Activated naive CD4-positive, alpha-beta T cell treated with Interleukin-2 at 50 U/mL for 16 hours (primary cell): ENCODE data around the gene CASKIN1.
"Not testable (repeated sequence)": the region's sequence is repeated elsewhere in the genome, so short reads cannot be mapped to it uniquely, and the experiment has no call there.

Experiments used
- DNase-seq: peaks from one replicate; pipeline ENCODE4 v3.0.0-alpha.2; 2020

CASKIN1 gene, protein sequence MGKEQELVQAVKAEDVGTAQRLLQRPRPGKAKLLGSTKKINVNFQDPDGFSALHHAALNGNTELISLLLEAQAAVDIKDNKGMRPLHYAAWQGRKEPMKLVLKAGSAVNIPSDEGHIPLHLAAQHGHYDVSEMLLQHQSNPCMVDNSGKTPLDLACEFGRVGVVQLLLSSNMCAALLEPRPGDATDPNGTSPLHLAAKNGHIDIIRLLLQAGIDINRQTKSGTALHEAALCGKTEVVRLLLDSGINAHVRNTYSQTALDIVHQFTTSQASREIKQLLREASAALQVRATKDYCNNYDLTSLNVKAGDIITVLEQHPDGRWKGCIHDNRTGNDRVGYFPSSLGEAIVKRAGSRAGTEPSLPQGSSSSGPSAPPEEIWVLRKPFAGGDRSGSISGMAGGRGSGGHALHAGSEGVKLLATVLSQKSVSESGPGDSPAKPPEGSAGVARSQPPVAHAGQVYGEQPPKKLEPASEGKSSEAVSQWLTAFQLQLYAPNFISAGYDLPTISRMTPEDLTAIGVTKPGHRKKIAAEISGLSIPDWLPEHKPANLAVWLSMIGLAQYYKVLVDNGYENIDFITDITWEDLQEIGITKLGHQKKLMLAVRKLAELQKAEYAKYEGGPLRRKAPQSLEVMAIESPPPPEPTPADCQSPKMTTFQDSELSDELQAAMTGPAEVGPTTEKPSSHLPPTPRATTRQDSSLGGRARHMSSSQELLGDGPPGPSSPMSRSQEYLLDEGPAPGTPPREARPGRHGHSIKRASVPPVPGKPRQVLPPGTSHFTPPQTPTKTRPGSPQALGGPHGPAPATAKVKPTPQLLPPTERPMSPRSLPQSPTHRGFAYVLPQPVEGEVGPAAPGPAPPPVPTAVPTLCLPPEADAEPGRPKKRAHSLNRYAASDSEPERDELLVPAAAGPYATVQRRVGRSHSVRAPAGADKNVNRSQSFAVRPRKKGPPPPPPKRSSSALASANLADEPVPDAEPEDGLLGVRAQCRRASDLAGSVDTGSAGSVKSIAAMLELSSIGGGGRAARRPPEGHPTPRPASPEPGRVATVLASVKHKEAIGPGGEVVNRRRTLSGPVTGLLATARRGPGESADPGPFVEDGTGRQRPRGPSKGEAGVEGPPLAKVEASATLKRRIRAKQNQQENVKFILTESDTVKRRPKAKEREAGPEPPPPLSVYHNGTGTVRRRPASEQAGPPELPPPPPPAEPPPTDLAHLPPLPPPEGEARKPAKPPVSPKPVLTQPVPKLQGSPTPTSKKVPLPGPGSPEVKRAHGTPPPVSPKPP (N-terminal part only)

DNA sequence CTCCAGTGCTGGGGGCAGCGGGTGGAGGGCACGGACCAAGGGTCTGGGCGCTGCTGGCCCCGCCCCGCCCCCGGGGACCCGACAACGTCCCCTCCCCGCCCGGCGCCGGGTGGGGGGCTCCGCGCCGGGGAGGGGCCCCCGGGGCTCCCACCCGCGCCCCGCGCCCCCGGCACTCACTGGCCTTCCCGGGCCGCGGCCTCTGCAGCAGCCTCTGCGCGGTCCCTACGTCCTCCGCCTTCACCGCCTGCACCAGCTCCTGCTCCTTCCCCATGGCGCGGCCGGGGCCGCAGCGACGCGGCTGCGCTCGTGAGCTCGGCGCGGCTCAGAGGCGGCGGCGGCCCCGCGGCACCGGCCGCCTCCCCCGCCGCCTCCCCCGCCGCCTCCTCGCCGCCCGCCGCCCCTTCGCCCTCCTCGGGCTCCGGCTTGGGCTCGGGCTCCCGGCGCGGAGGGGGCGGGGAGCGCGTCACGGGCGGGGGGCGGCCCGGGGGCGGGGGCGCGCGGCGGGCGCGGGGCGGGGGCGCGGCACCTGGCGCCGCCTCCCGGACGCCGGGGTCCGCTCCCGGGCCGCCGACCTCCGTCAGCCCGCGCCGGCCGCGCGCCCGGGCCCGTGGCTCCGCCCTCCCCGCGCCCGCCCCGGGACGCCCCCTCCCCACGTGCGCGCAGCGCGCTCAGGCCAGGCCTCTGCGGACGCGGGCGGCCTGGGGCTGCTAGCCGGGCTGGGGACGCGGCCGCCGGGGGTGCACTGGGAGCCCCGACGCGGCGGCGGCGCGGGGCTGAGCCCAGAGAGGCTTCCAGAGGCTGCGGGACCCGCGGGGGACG lies at the start of gene CASKIN1:
TSS of gene CASKIN1 (minus strand) at position 444 of the 819 bp plus-strand sequence. CDS start at position 271, 173 bp downstream.
- DNase-seq = no peak

DNA sequence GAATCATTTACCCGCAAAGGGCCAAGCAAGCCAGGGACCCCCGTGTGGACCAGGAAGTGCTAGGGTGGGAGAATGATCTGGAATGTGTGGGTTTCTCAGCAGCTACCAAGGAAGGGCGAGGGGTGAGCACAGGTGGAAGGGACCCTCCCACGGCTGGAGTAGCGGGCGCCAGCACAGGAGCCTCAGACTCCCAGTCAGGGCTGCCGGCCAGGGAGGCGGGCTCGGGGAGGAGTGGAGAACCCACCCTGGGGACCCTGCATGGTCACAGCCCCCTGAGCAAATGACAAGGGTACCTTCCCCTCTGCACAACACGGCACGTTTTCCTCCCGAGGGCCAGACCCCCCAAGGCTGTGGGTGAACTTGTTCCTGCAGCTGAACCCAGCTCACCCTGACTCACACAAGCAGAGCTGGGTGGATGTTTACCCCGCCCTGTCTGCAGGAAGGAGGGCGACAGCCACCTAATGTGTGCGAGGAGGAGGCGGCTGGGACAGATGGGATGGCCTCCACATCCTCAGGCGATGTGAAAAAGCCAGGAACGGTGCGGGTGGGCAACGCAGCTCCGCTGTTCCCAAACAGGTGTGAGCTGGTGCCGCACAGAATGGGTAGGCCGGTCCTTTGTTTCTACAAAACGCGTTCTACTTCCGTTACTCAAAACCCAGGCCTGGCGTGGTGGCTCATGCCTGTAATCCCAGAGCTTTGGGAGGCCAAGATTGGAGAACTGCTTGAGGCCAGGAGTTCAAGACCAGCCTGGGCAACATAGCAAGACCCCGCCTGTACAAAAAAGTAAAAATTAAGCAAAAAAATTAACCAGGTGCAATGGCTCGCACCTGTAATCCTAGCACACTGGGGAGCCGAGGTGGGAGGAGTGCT lies 48.8 kb upstream of the CASKIN1 start:
- DNase-seq = no peak

DNA sequence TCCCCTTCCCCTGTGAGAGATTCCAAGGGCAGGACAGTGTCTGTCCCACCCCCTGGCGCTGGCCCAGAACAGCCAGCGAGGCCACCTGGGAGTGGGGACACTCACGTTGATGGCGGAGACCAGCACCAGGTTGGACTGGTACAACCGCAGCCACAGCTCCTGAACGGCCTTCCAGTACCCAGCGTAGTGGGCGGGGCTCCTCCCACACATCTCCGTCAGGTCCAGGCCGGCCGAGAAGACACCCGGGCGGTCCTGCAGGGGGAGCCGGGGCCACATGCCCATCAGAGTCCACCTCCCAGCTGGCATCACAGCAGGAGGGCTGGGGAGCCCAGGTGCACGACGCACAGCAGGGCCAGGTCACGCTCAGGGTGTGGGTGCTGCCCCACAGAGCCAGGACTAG lies 47.9 kb upstream of the CASKIN1 start:
- DNase-seq = no peak

DNA sequence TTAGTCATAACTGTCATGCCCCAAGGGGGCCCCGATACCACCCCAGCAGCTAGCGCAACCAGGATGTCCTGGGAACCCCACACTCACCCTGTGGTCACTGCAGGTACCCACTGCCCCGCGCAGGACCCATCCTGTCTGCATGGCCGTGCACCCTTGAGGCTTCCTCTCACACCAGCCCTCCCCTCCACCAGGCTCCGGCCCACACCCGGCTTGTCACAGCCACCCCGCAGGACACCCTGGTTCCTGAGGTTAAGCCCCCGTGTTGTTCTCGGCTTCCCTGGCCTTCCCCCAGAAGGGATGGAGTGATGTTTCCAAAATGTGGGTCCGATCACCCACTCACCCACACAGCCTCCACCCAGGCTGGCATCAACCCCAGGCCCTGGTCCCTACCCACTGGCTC lies 47.4 kb upstream of the CASKIN1 start:
- no peak for DNase-seq

DNA sequence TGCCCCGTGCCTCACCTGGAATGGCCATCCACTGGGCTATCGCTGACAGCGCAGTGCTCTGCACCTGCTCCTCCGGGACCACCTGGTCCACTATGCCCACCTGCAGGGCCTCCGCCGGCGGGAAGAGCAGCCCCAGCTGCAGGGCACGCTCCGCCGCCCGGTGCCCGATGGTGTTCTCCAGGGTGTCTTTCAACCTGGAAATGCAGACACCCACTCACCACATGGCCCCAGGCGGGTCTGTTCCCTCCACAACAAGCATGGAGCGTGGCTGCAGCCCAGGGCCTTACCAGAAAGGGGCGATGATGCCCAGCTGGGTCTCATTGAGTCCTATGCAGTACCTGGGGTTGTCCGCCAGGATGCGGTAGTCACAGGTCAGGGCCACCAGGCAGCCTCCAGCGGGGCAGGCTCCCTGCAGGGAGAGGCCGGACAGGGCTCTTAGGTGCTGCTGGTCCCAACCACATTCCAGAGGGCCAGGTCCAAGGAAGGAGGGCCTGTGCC lies 46.7 kb upstream of the CASKIN1 start:
- DNase-seq = no peak

DNA sequence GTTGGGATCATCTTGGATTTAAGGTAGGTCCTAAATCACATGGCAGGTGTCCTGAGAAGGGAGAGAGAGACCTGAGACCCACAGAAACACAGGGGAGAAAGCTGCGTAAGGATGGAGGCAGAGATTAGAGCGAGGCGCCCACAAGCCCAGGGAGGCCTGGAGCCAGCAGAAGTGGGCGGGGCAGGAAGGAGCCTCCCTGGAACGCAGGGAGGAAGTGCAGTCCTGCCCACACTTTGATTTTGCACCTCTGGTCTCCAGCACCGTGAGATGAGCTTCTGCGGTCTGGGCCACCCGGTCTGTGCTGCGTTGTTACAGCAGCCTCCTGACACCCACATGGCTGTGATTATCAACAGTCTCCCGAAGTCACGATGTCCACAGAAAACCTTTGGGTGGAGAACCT lies 46.2 kb upstream of the CASKIN1 start:
- DNase-seq = no peak

DNA sequence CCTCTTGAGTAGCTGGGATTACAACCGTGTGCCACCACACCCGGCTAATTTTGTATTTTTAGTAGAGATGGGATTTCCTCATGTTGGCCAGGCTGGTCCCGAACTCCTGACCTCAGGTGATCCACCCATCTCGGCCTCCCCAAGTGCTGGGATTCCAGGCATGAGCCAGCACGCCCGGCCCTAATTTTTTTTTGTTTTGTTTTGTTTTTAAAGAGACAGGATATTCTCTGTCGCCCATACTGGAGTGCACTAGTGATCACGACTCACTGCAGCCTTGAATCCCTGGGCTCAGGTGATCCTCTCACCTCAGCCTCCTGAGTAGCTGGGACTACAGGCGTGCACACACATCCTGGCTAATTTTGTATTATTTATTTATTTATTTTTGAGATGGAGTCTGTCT lies 43.9 kb upstream of the CASKIN1 start:
- DNase-seq = not testable (repeated sequence)

DNA sequence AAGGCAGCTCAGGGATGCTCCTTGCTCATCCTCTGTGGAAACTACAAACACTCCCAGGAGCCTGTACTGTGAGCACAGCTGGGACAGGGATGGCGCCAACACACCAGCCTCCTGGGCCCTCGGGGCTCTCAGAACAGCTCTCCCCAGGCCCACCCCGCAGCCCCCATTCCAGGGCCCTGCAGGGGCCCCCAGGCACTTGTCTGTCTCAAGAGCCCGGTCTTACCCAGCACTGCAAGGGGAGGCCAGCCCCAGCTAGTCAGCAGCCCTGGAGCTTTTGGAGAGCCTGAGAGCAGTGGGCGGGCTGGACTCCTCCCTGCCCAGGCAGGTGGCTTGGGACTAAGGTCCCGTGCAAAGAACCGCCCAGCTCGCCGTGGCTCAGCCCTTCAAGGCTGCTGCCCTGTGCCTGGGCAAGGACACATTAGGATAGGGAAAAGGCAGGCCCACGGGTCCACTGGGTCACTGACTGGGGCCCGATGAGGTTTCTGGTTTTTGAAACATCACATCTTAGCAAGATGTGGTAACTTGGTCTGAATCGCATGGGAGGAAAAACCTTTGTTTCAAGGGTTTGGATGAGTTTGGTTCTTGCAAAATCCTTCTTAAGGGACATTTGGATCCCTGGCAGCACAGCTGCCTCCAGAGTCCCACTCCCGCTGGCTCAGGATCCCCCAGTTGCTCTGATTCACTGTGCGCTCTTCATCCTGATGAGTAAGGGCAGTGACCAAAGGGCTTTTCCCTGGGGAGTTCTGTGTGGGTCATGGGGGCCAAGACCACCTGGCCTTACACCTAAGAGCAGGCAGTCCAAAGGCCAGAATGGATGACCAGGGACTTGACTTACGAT lies 42.7 kb upstream of the CASKIN1 start:
- no peak for DNase-seq

DNA sequence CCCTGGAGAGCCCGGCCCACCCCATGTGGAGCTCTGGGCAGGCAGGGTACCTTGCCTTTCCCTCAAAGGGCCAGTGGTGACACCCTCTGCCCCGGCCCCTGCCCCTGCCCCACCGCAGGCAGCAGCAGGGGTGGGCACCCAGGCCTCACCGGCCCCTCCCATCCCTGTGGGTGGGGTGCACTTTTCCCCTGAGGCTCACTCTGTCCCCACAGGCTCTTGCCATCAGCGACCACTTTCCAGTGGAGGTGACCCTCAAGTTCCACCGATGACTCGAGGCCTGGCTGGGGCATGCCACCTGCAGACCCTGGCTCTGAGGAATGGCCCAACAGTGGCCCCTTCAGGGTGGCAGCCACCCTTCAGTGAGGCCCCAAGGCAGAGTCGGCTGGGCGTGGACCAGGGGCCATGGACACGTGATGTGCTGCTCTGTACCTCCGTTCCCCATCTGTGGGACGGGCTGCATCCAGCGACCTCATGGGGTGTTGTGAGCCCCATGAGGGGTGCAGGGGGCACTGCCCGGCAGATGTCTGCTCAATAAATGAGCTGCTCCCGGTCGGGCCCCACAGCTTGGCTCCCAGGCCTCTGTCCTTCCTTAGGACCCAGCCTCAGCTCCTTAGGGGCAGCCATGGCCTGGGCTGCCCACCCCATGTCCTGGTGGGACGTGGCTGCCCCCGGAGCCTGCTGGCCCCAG lies 41.9 kb upstream of the CASKIN1 start:
- DNase-seq = no peak

DNA sequence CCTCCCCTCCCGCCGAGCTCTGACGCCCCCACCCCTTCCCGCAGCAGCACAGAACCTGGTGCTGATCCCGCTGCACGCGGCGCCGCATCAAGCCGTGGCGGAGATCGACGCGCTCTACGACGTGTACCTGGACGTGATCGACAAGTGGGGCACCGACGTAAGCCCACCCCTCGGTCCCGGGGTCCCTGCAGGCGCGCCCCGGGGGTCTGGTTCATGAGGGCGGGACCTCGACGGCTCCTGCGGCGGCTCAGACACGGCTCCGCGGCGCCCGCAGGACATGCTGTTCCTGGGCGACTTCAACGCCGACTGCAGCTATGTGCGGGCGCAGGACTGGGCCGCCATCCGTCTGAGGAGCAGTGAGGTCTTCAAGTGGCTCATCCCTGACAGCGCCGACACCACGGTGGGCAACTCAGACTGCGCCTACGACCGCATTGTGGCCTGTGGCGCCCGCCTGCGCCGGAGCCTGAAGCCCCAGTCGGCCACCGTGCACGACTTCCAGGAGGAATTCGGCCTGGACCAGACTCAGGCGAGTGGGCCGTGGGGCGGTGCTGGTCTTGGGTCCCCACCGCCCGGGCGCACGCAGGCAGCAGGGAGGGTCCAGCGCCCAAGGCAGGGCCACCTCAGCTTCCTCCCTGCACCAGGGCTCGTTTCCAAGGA lies 41.2 kb upstream of the CASKIN1 start:
- DNase-seq = no peak

DNA sequence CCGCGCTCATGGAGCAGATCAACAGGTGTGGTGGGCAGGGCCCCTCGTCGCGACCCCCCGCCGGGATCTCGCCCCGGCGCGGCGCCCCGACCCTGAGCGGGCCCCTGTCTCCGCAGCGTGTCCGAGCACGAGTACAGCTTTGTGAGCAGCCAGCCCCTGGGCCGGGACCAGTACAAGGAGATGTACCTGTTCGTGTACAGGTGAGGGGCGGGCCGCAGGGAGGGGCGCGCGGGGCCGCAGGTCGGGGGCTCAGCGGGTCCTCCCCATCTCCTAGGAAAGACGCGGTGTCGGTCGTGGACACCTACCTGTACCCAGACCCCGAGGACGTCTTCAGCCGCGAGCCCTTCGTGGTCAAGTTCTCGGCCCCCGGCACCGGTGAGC lies 40.7 kb upstream of the CASKIN1 start:
- no peak for DNase-seq

DNA sequence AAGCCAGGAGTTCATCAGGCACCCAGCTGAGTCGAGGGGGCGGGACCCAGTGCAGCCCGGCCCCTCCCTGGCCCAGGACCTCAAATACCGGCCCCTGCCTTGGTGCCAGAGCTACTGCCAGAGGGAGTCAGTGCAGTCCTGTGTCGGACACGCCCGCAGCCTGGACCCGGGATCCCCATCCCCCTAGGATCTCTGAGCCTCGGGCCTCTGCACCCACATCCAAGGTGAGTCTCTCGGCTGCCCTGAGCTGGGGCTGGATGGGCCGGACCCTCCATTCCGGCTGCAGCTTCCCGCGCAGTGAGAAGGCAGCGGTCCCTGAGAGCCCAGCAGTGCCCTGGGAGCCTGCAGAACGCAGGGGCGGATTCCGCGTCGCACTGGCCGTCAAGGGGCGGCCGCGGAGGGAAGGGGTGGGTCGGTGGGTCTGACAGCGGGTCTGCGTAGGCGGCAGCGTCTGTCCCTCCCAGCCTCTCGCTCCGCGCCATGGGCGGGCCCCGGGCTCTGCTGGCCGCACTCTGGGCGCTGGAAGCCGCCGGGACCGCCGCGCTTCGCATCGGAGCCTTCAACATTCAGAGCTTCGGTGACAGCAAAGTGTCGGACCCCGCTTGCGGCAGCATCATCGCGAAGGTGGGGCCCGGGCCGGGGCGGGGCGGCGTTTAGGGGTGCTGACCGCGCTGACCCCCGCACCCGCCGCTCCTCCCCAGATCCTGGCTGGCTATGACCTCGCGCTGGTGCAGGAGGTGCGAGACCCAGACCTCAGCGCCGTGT lies 40.1 kb upstream of the CASKIN1 start, which contains the start of gene DNASE1L2:
TSS of gene DNASE1L2 (plus strand) at position 108 of the 765 bp plus-strand sequence. CDS start at position 481, 373 bp downstream.
- no peak for DNase-seq

DNA sequence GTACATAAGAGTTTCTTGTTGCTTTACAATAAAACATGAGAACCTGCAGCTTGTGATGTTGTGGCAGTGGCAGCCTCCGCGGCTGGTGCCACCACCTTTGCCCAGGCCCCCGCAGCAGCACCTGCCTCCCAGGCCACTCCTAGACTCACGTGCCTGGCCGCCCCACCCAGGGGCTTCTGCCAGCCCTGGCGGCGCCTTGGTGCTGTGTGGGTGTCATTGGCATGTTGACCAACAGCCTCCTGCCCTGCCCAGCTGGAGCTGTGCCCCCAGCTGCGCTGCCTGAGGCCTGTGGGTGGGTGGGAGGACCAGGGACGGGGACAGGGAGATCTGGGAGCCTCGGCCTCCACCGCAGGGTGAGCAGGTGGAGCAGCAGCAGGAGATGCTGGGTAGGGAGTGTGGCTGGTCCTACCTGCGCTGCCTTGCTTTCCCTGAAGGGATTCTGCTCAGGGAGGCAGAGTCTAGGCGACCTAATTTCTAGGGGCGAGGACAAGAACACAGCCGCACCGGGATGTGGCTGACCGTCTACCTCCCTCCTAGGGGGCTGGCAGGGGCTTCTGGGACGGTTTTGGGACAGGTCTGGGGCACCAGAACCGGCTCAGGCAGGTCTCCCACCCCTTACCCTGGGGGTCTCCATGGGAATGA lies 39.4 kb upstream of the CASKIN1 start:
- no peak for DNase-seq

DNA sequence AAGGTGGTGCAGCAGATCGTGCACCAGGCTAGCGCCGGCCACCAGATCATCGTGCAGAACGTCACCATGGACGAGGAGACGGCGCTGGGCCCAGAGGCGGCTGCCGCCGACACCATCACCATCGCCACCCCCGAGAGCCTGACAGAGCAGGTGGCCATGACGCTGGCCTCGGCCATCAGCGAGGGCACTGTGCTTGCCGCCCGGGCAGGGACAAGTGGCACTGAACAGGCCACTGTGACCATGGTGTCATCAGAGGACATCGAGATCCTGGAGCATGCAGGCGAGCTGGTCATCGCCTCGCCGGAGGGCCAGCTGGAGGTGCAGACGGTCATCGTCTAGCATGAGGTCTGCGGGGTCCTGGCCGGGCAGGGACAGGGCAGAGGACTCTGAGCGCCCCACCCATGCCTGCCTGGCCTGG lies 38.8 kb upstream of the CASKIN1 start:
- no peak for DNase-seq

DNA sequence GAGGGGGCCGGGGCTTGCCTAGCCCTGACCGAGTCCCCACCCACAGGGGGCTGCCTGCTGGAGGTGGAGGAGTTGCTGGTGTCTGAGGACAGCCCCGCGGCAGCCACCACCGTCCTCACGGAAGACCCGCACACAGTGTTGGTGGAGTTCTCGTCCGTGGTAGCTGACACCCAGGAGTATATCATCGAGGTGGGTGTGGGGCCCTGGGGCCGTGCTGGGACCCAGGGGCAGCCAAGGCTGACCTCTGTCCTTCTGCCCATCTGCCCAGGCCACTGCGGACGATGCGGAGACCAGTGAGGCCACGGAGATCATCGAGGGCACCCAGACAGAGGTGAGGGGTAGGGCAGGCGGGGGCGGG lies 38.4 kb upstream of the CASKIN1 start:
- no peak for DNase-seq

DNA sequence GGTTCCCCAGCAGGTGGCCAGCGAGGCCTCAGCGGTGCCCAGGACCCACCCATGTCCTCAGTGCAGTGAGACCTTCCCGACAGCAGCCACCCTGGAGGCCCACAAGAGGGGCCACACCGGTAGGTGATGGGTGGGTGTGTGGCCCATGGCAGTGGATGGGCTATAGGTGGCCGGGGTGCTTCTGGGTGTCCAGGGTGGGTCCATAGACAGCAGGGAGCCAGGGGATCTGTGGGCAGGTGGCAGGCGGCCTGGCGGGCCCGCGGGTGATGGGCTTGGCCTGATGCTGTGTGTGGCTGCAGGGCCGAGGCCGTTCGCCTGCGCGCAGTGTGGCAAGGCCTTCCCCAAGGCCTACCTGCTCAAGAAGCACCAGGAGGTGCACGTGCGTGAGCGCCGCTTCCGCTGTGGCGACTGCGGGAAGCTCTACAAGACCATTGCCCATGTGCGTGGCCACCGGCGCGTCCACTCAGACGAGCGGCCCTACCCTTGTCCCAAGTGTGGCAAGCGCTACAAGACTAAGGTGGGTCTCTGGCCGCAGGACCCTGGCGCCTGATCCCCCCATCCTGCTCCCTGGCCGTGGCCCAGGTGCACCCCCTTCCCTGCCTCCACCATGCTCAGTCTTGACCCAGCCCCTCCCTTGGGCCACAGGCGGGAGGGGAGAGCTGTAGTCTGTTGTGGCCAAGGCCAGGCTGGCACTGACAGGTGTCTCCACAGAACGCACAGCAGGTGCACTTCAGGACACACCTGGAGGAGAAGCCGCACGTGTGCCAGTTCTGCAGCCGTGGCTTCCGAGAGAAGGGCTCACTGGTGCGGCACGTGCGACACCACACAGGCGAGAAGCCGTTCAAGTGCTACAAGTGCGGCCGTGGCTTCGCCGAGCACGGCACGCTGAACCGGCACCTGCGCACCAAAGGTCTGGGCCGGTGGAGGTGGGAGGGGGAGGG lies 37.7 kb upstream of the CASKIN1 start:
- DNase-seq = no peak
